ENCODE data around the gene MRGPRX4. TPM values are rescaled to one million over a fixed set of nuclear protein-coding genes. Genes with fewer than 3 reads are reported as not detected.
"Not testable (repeated sequence)": the region's sequence is repeated elsewhere in the genome, so short reads cannot be mapped to it uniquely, and the experiment has no call there.

The MRGPRX4 gene
- not detected in 2 replicates for total RNA-seq

- FAIRE-seq = no peak
- TF ChIP-seq CTCF (IDR thresholded peaks at IDR 0.05; ENCODE audit: insufficient read depth, low read length, severe bottlenecking) = no peak
- Histone ChIP-seq H3K27me3 (ENCODE audit: control insufficient read depth, insufficient read depth, low read length) (peaks cover 2% of the 10 kb centered on the region), H3K36me3 (ENCODE audit: control insufficient read depth, insufficient read depth, low read length) (no peaks in the 10 kb centered on the region), H3K4me3 (ENCODE audit: low read depth, low read length) (no peak within 1 kb of the TSS)
- no peak for DNase-seq (ENCODE audit: low read depth)
Observed at GRCh38 chr11:18172666-18173065, at the start of gene MRGPRX4. TSS of gene MRGPRX4 (plus strand) at chr11:18172837. CDS start at chr11:18173257, 420 bp downstream.

GRCh38 chr11:18131115-18131514 is 41.5 kb upstream of the MRGPRX4 start:
- DNase-seq (ENCODE audit: low read depth); H3K4me3 ChIP-seq (ENCODE audit: low read depth, low read length); H3K27me3 ChIP-seq (ENCODE audit: control insufficient read depth, insufficient read depth, low read length); H3K36me3 ChIP-seq (ENCODE audit: control insufficient read depth, insufficient read depth, low read length); FAIRE-seq: not testable (repeated sequence)

GRCh38 chr11:18132341-18132740 is 40.3 kb upstream of the MRGPRX4 start, which contains the start of gene MRGPRX3:
TSS of gene MRGPRX3 (plus strand) at chr11:18132571. CDS start at chr11:18137203, 4,632 bp downstream.
- no peaks in the 10 kb centered on the region for H3K27me3 ChIP-seq (ENCODE audit: control insufficient read depth, insufficient read depth, low read length)
- no peak within 1 kb of the TSS for H3K4me3 ChIP-seq (ENCODE audit: low read depth, low read length)
- DNase-seq (ENCODE audit: low read depth) (peak; percentile 91), FAIRE-seq (peak; percentile 87)
- TF ChIP-seq CTCF (IDR thresholded peaks at IDR 0.05; ENCODE audit: insufficient read depth, low read length, severe bottlenecking) = no peak
- H3K36me3 ChIP-seq (ENCODE audit: control insufficient read depth, insufficient read depth, low read length) = no peaks in the 10 kb centered on the region

GRCh38 chr11:18135308-18135707 is 37.3 kb upstream of the MRGPRX4 start:
- no peak for DNase-seq (ENCODE audit: low read depth)
- no peaks in the 10 kb centered on the region for H3K36me3 ChIP-seq (ENCODE audit: control insufficient read depth, insufficient read depth, low read length)
- no peak overlapping the region for H3K4me3 ChIP-seq (ENCODE audit: low read depth, low read length)
- TF ChIP-seq CTCF (IDR thresholded peaks at IDR 0.05; ENCODE audit: insufficient read depth, low read length, severe bottlenecking) = no peak
- no peak for FAIRE-seq
- H3K27me3 ChIP-seq (ENCODE audit: control insufficient read depth, insufficient read depth, low read length) = no peaks in the 10 kb centered on the region

GRCh38 chr11:18137186-18137800 is 35.3 kb upstream of the MRGPRX4 start:
- Histone ChIP-seq H3K4me3 (ENCODE audit: low read depth, low read length) (no peak overlapping the region), H3K36me3 (ENCODE audit: control insufficient read depth, insufficient read depth, low read length) (no peaks in the 10 kb centered on the region), H3K27me3 (ENCODE audit: control insufficient read depth, insufficient read depth, low read length) (no peaks in the 10 kb centered on the region)
- FAIRE-seq (peak; percentile 88), DNase-seq (ENCODE audit: low read depth) (no peak)
- TF ChIP-seq CTCF (IDR thresholded peaks at IDR 0.05; ENCODE audit: insufficient read depth, low read length, severe bottlenecking) = no peak

- H3K4me3 ChIP-seq (ENCODE audit: low read depth, low read length) = no peak overlapping the region
- H3K27me3 ChIP-seq (ENCODE audit: control insufficient read depth, insufficient read depth, low read length) = no peaks in the 10 kb centered on the region
- FAIRE-seq (no peak), DNase-seq (ENCODE audit: low read depth) (no peak)
- TF ChIP-seq CTCF (IDR thresholded peaks at IDR 0.05; ENCODE audit: insufficient read depth, low read length, severe bottlenecking) = no peak
- no peaks in the 10 kb centered on the region for H3K36me3 ChIP-seq (ENCODE audit: control insufficient read depth, insufficient read depth, low read length)
Observed at GRCh38 chr11:18140145-18140544, 32.5 kb upstream of the MRGPRX4 start.
